Measurements from ENCODE around the gene NADK. TPM values are rescaled to one million over a fixed set of nuclear protein-coding genes. Genes with fewer than 3 reads are reported as not detected.

The NADK gene
- total and polyA plus RNA-seq, 12 donors, result 66.2 to 195 (median 153) TPM

GRCh38 chr1:1758692-1759455, 19.4 kb downstream of the NADK start:
- Histone ChIP-seq H3K27ac (peak overlapping the region; percentile 71 to 89 (median 78)), H3K36me3 (replicated peaks in 1 of 2) (peaks cover 0 to 81% of the 10 kb centered on the region in 2 donors), H3K4me3 (no peak overlapping the region), H3K4me1 (replicated peaks in 1 of 2) (peaks cover 21 to 22% of the 10 kb centered on the region in 2 donors), H3K9me3 (replicated peaks in 1 of 3) (no peaks in the 10 kb centered on the region), H3K27me3 (no peaks in the 10 kb centered on the region)
- intact Hi-C loops (cut with DNase I), result no loop called here
- peak; percentile 87 to 95 (median 94) for DNase-seq
- WGBS, 4 donors, result 47 to 68% (median 55%) methylated on average over 8 to 34 of the region's 34 CpGs
- TF ChIP-seq POLR2A (IDR thresholded peaks at IDR 0.05) (peak in 1 of 2 donors; percentile 65), CTCF (IDR thresholded peaks at IDR 0.05) (no peak)

- intact Hi-C loops (cut with DNase I), result no loop called here
- H3K4me1 ChIP-seq (replicated peaks in 1 of 2), result peaks cover 17 to 18% of the 10 kb centered on the region in 2 donors
- H3K9me3 ChIP-seq (replicated peaks in 1 of 3), result no peaks in the 10 kb centered on the region
- H3K27me3 ChIP-seq, result no peaks in the 10 kb centered on the region
- TF ChIP-seq POLR2A (IDR thresholded peaks at IDR 0.05) (no peak), CTCF (IDR thresholded peaks at IDR 0.05) (no peak)
- H3K36me3 ChIP-seq (replicated peaks in 1 of 2), result peaks cover 0 to 84% of the 10 kb centered on the region in 2 donors
- peak in 5 of 7 donors; percentile 27 to 56 (median 52) for DNase-seq
- H3K27ac ChIP-seq, result peak overlapping the region in 4 of 5 donors; percentile 71 to 89 (median 82)
- no peak overlapping the region for H3K4me3 ChIP-seq
- 85 to 100% (median 89%) methylated on average over 7 to 27 of the region's 27 CpGs for WGBS, 4 donors
These were observed 20.1 kb downstream of the NADK start for GRCh38 chr1:1758059-1758621.

- H3K27ac ChIP-seq, result peak overlapping the region in 3 of 5 donors; percentile 78 to 89 (median 85)
- H3K27me3 ChIP-seq, result no peaks in the 10 kb centered on the region
- H3K9me3 ChIP-seq (replicated peaks in 1 of 3), result no peaks in the 10 kb centered on the region
- H3K4me3 ChIP-seq, result no peak overlapping the region
- DNase-seq, result peak in 2 of 7 donors; percentile 19 to 21
- no peak for TF ChIP-seq POLR2A (IDR thresholded peaks at IDR 0.05)
- no peak for TF ChIP-seq CTCF (IDR thresholded peaks at IDR 0.05)
- 85 to 94% (median 92%) methylated on average over 16 to 25 of the region's 25 CpGs for WGBS, 4 donors
- intact Hi-C loops (cut with DNase I), result no loop called here
- H3K36me3 ChIP-seq (replicated peaks in 1 of 2), result peaks cover 0 to 83% of the 10 kb centered on the region in 2 donors
- H3K4me1 ChIP-seq (replicated peaks in 1 of 2), result peaks cover 17 to 18% of the 10 kb centered on the region in 2 donors
These were observed 20.7 kb downstream of the NADK start for GRCh38 chr1:1757422-1758058.

Measured in adrenal gland (tissue), 12 donors.